Body of pancreas (tissue), 4 donors: ENCODE results near the gene DCHS2.

Experiments
- CTCF ChIP-seq, 7 experiments: fragments of 450-650 bp in 4 of 7; fragments of 200-600 bp in 3 of 7; sonication (generic) in 3 of 7; IDR thresholded peaks; one replicate each; pipeline ENCODE4 v1.5.1; 2016 to 2019; ENCODE audit warnings: antibody characterized with exemption in 7 of 7
- POLR2A ChIP-seq, 3 donors: fragments of 450-650 bp; IDR thresholded peaks; one replicate each; pipeline ENCODE4 v1.6.1; 2016; ENCODE audit warnings: antibody characterized with exemption in 3 of 3, mild to moderate bottlenecking in 2 of 3

DNA sequence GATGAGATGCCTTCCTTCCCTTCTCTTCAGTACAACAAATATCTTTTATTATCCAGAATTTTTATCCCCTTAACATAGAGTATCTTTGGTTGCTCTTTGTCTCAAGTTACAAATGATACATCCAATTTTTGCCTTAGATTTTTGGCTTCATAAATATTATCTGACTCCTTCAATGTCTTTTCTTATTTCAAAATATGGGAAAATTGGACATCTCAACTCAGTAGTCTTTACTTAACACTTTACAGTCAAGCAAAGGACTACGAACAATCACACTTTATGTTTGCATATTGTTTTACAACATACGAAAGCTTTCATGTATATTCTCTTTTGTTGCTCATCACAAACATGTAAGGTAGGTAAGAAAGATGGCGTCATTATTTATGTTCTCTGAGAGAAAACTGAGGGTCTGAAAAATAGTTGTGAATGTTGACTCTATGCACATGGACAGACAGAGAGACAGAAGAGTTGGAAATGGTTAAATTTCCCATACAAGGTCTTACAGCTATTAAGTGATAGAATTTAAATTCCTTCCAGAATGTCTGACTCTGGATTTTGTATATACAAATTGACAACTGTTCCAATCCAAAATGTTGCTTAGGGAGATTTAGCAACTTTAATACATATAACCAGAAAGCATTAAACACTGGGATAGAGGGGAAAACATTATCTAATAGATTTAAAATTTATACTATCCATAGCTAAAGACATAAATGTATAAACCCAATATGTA is 29.4 kb downstream of the DCHS2 start:
- TF ChIP-seq CTCF (IDR thresholded peaks at IDR 0.05) = no peak
- TF ChIP-seq POLR2A (IDR thresholded peaks at IDR 0.05) = no peak
